ENCODE data around the gene FALEC. TPM values are rescaled to one million over a fixed set of nuclear protein-coding genes. Genes with fewer than 3 reads are reported as not detected.

Gene FALEC
- total RNA-seq, 2 experiments from 2014 or later, result not detected

DNA sequence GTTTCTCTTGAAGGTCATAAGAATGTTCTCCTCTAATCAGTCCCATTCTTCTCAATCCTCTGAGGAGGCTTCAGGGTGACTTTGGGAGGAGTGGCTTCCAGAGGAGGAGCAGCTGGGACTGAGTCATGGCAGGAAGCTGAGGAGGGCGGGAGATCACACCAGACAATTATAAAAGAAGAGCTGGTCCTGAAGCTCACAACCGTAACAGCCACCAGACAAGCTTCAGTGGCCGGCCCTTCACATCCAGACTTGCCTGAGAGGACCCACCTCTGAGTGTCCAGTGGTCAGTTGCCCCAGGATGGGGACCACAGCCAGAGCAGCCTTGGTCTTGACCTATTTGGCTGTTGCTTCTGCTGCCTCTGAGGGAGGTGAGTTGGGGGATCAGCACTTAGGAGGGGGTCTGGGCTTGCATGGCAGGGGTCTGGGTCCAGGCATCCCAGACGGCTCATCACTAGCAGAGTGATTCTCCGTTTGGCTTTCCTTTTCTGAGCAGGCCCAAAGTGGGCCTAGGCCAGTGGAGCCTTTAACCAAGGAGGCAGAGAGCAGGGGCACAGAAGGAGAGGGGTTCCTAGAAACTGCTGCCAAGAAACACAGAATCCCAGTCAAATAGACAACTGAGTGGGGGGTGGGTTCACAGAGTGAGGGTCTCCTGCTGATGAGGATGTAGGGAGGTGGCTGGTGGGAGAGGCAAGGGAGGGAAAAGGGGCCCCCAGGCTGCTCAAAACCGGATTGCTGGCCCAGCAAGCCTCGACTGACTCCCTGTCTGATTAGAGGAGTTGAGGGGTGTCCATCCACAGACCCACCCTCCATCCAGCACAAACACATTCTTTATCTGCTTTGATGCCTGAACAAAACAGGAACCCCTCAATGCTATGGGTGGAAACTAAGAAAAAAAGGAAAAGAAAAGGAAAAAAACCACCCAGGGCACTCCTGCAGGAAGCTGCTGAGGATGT is 7.4 kb upstream of the FALEC start, which contains the start of gene ECM1:
TSS of gene ECM1 (plus strand) at position 198 of the 953 bp plus-strand sequence. CDS start at position 299, 101 bp downstream.
- Histone ChIP-seq H3K27me3 (ENCODE audit: control insufficient read depth in 1 of 2, insufficient read depth in 2 of 2, low read length in 2 of 2) (no peaks in the 10 kb centered on the region), H3K36me3 (ENCODE audit: insufficient read depth, low read length) (peaks cover 37% of the 10 kb centered on the region), H3K27ac (ENCODE audit: low read depth in 1 of 2, low read length in 2 of 2) (no peak within 1 kb of the TSS), H3K9me3 (ENCODE audit: control insufficient read depth in 1 of 2, insufficient read depth in 1 of 2, low read length in 2 of 2) (no peaks in the 10 kb centered on the region), H3K4me1 (ENCODE audit: insufficient read depth, low read length) (no peaks in the 10 kb centered on the region), H3K4me3 (ENCODE audit: low read length) (no peak within 1 kb of the TSS)
- POLR2A ChIA-PET, result interaction anchor here (1.1 kb wide), 1 partner anchor 21 kb away, joined by 4 read pairs; the partner anchor contains the start of gene TARS2
- Mint-ChIP-seq H3K27me3 (no peaks in the 10 kb centered on the region), H3K36me3 (ENCODE audit: low read depth) (peaks cover 39% of the 10 kb centered on the region), H3K4me1 (ENCODE audit: low read depth) (no peaks in the 10 kb centered on the region), H3K9me3 (no peaks in the 10 kb centered on the region), H3K4me3 (no peak within 1 kb of the TSS), H3K27ac (no peak within 1 kb of the TSS)
- ATAC-seq (ENCODE audit: poor library complexity) (no peak), DNase-seq (peak in 2 of 14 experiments; percentile 13 to 37)
- CTCF ChIA-PET, result no interaction called here
- intact Hi-C loops (cut with DNase I, micrococcal nuclease), result no loop called here
- TF ChIP-seq, protein P1, sequence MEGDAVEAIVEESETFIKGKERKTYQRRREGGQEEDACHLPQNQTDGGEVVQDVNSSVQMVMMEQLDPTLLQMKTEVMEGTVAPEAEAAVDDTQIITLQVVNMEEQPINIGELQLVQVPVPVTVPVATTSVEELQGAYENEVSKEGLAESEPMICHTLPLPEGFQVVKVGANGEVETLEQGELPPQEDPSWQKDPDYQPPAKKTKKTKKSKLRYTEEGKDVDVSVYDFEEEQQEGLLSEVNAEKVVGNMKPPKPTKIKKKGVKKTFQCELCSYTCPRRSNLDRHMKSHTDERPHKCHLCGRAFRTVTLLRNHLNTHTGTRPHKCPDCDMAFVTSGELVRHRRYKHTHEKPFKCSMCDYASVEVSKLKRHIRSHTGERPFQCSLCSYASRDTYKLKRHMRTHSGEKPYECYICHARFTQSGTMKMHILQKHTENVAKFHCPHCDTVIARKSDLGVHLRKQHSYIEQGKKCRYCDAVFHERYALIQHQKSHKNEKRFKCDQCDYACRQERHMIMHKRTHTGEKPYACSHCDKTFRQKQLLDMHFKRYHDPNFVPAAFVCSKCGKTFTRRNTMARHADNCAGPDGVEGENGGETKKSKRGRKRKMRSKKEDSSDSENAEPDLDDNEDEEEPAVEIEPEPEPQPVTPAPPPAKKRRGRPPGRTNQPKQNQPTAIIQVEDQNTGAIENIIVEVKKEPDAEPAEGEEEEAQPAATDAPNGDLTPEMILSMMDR (IDR thresholded peaks at IDR 0.05), result no peak

DNA sequence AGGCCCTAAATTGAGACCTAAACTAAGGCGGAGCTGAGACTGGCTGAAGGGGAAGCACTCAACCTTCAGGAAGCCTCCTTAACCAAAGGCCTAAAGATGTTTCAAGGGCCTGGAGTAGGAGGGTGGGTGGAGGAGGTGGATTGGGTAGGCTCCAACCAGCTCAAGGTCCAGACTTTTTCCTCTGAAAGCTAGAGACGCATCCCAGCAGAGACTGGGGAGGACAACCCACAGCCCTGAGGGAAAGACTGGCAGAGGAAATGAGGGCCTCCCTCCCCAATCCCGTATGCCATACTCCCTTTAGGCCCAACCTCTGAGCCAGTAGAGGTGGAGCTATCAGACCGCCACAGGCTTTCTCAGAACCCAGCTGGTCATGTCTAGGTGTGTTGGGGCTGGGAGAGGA is 6.6 kb upstream of the FALEC start:
- H3K36me3 ChIP-seq (ENCODE audit: insufficient read depth, low read length), result peaks cover 35% of the 10 kb centered on the region
- H3K4me3 Mint-ChIP-seq, result no peak overlapping the region
- no peaks in the 10 kb centered on the region for H3K27me3 Mint-ChIP-seq
- H3K27me3 ChIP-seq (ENCODE audit: control insufficient read depth in 1 of 2, insufficient read depth in 2 of 2, low read length in 2 of 2), result no peaks in the 10 kb centered on the region
- DNase-seq, result no peak
- H3K36me3 Mint-ChIP-seq (ENCODE audit: low read depth), result peaks cover 31% of the 10 kb centered on the region
- no peak overlapping the region for H3K27ac Mint-ChIP-seq
- no peak overlapping the region for H3K4me3 ChIP-seq (ENCODE audit: low read length)
- no peaks in the 10 kb centered on the region for H3K9me3 ChIP-seq (ENCODE audit: control insufficient read depth in 1 of 2, insufficient read depth in 1 of 2, low read length in 2 of 2)
- H3K27ac ChIP-seq (ENCODE audit: low read depth in 1 of 2, low read length in 2 of 2), result no peak overlapping the region
- no peaks in the 10 kb centered on the region for H3K4me1 ChIP-seq (ENCODE audit: insufficient read depth, low read length)
- POLR2A ChIA-PET, result interaction anchor here (1.1 kb wide), 1 partner anchor 22 kb away, joined by 4 read pairs; the partner anchor contains the start of gene TARS2
- TF ChIP-seq, protein P1 (IDR thresholded peaks at IDR 0.05), result no peak
- no peaks in the 10 kb centered on the region for H3K9me3 Mint-ChIP-seq
- H3K4me1 Mint-ChIP-seq (ENCODE audit: low read depth), result no peaks in the 10 kb centered on the region
- CTCF ChIA-PET, result no interaction called here
- intact Hi-C loops (cut with DNase I, micrococcal nuclease), result no loop called here
- ATAC-seq (ENCODE audit: poor library complexity), result no peak

DNA sequence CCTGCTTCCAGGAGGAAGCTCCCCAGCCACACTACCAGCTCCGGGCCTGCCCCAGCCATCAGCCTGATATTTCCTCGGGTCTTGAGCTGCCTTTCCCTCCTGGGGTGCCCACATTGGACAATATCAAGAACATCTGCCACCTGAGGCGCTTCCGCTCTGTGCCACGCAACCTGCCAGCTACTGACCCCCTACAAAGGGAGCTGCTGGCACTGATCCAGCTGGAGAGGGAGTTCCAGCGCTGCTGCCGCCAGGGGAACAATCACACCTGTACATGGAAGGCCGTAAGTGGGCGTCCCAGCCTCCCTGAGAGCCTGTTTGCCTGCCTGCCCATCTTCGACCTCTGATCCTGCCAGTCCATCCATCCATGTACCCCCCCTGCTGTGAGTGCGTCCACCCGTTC is 4.0 kb upstream of the FALEC start:
- intact Hi-C loops (cut with DNase I, micrococcal nuclease), result no loop called here
- TF ChIP-seq, protein P1 (IDR thresholded peaks at IDR 0.05), result no peak
- H3K4me3 ChIP-seq (ENCODE audit: low read length), result no peak overlapping the region
- H3K27me3 Mint-ChIP-seq, result no peaks in the 10 kb centered on the region
- no peak overlapping the region for H3K4me3 Mint-ChIP-seq
- ATAC-seq (ENCODE audit: poor library complexity), result no peak
- no peak overlapping the region for H3K27ac Mint-ChIP-seq
- no peaks in the 10 kb centered on the region for H3K9me3 Mint-ChIP-seq
- no peak for DNase-seq
- no peak overlapping the region for H3K27ac ChIP-seq (ENCODE audit: low read depth in 1 of 2, low read length in 2 of 2)
- H3K36me3 ChIP-seq (ENCODE audit: insufficient read depth, low read length), result peaks cover 10% of the 10 kb centered on the region
- POLR2A ChIA-PET, result no interaction called here
- H3K36me3 Mint-ChIP-seq (ENCODE audit: low read depth), result peaks cover 6% of the 10 kb centered on the region
- H3K4me1 ChIP-seq (ENCODE audit: insufficient read depth, low read length), result peaks cover 17% of the 10 kb centered on the region
- H3K9me3 ChIP-seq (ENCODE audit: control insufficient read depth in 1 of 2, insufficient read depth in 1 of 2, low read length in 2 of 2), result no peaks in the 10 kb centered on the region
- peaks cover 16% of the 10 kb centered on the region for H3K4me1 Mint-ChIP-seq (ENCODE audit: low read depth)
- CTCF ChIA-PET, result interaction anchor here (0.6 kb wide), 1 partner anchor 75 kb away, joined by 3 read pairs; no protein-coding TSS in a partner anchor
- H3K27me3 ChIP-seq (ENCODE audit: control insufficient read depth in 1 of 2, insufficient read depth in 2 of 2, low read length in 2 of 2), result no peaks in the 10 kb centered on the region
